HL-60 (cell line): Measurements from ENCODE around the gene ZNF48.

Experiments
- CTCF ChIP-seq: IDR thresholded peaks from one replicate; pipeline ENCODE4 v1.5.1; 2011; ENCODE audit warnings: low read length, control low read depth, inconsistent platforms; ENCODE audit not compliant: insufficient read depth
- POLR2AphosphoS5 ChIP-seq: IDR thresholded peaks from 2 replicates; pipeline ENCODE4 v1.6.1; 2012; ENCODE audit warnings: low read depth

- TF ChIP-seq CTCF = no peak
- TF ChIP-seq POLR2AphosphoS5 = no peak
These were observed 36.7 kb upstream of the ZNF48 start for GRCh38 chr16:30358577-30358936.
